ENCODE results near the gene CST11.
A peak's percentile ranks its signal among the peaks of the same experiment; 100 is the strongest.

Gene CST11

GRCh38 chr20:23453549-23454543, 1.2 kb upstream of the CST11 start:
- DNase-seq (ENCODE audit: low spot score) = no peak

DNA sequence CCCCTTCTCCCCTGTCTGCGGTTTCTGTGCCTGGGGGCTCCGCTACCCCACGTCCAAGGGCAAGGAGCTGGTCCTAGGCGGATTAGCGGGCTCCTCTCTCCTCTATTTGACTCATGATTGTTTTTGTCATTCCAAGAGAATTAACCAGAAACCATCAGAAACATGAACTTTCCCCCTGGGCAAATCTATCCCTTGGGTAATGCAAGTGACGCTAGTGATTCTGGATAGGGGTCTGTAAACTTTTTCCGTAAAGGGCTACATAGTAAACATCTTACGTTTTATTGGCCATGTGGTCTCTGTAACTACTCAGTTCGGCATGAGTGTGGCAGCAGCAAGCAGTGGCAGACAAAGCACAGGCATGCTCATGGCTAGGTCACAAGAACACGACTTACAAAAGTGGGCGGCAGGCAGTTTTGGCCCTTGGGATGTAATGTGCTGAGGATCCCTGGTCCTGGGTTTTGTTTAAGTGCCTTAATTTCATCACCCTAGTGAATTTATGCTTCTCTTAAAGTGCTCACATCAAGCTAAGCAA, 654 bp downstream of the CST11 start:
- no peak for DNase-seq (ENCODE audit: low spot score)

GRCh38 chr20:23450877-23451276, 1.8 kb downstream of the CST11 start:
- DNase-seq (ENCODE audit: low spot score) = no peak

GRCh38 chr20:23449421-23449820, 3.3 kb downstream of the CST11 start:
- no peak for DNase-seq (ENCODE audit: low spot score)

GRCh38 chr20:23448167-23448566, 4.5 kb downstream of the CST11 start:
- DNase-seq (ENCODE audit: low spot score) = no peak

- DNase-seq (ENCODE audit: low spot score) = peak; percentile 26
These were observed 6.2 kb downstream of the CST11 start for GRCh38 chr20:23446505-23446904.

DNA sequence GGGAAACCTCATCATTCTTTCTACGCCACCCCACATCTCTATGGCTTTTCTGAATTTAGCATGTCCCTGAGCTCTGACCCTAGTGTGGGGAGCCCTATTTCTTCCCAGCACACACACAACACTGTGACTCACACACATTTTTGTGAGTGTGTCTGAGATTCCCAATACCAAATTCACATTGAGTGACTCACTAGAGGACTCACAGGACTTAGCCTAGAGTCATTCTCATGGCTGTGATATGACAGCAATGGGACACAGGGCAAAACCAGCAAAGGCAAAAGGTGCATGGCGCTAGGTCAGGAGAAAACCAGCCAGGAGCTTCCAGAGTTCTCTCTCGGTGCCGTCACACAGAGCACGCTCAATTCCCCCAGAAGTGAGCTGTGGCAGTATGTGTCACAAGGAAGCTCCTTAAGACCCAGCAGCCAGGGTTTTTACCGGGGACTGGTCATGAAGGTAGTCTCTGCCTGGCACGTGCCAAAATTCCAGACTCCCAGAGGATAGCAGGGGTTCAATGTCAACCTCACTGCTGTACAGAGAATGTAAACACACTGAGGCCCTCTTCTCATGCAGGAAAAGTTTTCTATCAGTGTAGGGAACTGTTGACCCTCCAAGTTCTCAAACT, 7.0 kb downstream of the CST11 start:
- peak; percentile 75 for DNase-seq (ENCODE audit: low spot score)

- DNase-seq (ENCODE audit: low spot score) = no peak
These were observed 7.8 kb downstream of the CST11 start for GRCh38 chr20:23444859-23445258.

DNA sequence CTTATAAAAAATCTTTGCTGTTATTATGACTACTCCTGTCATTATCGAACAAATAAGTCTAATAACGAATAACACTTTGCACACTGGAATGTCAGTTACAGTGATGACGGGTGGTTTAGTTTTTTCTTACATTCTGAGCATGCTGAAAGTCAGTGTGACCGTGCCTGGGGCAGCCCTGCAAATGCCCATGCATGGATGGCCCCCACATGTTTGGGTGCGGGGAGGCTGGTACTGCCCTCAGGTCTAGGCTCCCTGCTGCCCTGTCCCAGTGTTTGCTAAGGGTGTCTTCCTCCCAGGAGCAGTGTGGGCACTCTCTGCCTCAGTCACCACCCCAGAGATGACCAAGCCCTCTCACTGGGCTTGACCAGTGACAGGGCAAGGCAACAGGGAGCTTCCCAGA, 10.2 kb downstream of the CST11 start:
- no peak for DNase-seq (ENCODE audit: low spot score)

DNA sequence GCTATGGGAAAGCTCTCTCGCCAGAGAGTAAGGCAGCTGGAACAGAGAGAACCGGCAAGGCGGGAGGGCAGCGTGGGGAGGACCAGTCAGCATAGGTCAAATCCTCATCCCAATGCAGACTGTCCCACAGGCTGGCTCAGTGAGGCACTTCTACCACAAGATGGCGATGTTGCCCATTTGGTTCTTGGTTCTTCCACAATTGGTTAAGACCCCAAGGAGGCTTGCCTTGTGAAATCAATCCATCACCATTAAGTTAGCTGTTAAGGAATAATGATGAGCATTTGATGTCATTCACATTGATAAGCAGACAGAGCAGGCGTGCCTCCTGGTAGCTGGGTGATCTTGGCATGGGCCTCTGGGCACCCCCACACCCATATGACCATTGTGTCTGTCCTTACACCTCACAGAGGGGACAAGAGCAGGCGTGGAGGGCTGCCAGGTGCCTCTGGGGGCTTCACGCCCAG, 10.8 kb downstream of the CST11 start:
- peak; percentile 81 for DNase-seq (ENCODE audit: low spot score)

DNA sequence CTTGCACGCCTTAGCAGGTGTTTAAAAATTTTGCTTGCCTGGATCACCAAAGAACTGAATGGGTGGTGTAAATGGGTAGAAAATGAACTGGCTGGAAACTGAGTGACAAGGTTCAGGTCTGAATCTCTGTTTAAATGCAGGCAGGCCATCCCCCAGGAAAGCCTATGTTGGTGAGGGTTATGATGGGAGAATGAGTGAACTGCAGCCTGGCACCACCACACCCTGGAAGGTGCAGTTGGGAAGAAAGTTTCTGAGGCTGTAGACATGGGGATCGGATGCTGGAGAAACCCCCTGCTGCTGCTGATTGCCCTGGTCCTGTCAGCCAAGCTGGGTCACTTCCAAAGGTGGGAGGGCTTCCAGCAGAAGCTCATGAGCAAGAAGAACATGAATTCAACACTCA, 12.7 kb downstream of the CST11 start:
- DNase-seq (ENCODE audit: low spot score) = no peak

GRCh38 chr20:23438661-23439060, 14.0 kb downstream of the CST11 start:
- no peak for DNase-seq (ENCODE audit: low spot score)

- DNase-seq (ENCODE audit: low spot score) = no peak
These were observed 15.4 kb downstream of the CST11 start for GRCh38 chr20:23437126-23437899.

DNA sequence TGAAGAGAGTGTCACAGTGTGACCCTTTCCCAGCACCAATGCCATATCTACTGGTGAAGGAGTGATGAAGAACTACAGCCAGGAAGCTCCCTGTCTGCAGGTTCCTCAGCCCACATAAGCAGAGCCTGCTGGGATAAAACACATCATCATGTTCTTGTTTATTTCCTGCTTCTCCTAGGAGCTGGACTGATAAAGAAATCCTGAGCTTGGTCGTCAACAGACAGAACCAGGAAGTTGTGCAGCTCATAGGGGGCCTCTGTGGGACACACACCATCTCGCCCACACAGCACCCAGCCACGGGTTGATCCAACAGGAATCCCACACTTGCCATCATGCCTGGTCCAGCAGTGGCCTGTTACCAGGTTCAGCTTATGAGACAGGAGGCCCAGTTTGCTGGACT, 16.0 kb downstream of the CST11 start:
- DNase-seq (ENCODE audit: low spot score) = no peak

GRCh38 chr20:23435626-23436539, 16.8 kb downstream of the CST11 start:
- DNase-seq (ENCODE audit: low spot score) = no peak

DNA sequence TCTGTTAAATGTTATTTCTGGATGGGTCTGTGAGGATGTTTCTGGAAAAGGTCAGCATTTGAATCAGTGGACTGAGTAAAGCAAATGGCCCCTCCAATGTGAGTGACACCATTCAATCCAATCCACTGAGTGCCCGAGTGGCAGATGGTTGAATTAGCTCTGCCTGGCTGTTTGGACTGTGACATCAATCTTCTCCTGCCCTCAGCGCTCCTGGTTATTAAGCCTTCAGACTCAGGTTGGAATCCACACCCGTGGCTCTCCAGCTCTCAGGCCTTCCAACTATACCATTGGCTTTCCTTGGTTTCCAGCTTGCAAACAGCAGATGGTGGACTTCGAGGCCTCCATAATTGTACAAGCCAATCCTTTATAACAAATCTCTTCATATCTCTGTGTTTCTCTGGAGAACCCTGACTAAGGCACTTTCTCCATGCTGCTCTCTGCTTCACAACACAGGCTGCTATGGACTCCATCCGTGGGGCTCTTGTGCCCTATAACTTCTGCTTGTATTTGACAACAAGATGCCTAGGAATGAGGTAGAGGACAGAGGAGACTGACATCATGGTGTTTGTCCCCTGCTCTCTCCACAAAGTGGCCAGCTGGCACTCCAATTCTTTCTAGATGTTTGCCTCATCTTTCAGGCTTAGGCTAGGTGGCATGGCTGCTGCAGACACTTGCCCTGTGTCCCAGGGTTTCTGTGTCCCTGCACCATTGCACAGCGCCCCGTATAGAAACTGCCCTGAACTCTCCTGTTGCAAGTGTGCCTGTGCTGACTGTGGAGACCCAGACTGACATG, 18.0 kb downstream of the CST11 start:
- no peak for DNase-seq (ENCODE audit: low spot score)

DNA sequence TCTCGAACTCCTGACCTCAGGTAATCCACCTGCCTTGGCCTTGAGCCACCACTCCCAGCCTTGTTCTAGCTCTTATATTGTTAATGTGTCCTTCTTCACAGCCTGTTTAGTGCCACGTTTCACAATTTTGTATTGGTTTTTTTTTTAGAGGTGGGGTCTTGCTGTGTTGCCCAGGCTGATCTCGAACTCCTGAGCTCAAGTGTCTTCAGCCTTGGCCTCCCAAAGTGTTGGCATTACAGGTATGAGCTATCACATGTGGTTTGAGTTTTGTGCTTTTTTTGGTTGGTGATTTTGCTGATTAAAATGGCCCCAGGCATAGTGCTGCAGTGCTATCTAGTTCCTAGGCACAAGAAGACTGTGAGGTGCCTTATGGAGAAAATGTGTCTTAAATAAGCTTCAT, 19.0 kb downstream of the CST11 start:
- DNase-seq (ENCODE audit: low spot score) = no peak

GRCh38 chr20:23425129-23425528, 27.5 kb downstream of the CST11 start:
- DNase-seq (ENCODE audit: low spot score) = no peak

DNA sequence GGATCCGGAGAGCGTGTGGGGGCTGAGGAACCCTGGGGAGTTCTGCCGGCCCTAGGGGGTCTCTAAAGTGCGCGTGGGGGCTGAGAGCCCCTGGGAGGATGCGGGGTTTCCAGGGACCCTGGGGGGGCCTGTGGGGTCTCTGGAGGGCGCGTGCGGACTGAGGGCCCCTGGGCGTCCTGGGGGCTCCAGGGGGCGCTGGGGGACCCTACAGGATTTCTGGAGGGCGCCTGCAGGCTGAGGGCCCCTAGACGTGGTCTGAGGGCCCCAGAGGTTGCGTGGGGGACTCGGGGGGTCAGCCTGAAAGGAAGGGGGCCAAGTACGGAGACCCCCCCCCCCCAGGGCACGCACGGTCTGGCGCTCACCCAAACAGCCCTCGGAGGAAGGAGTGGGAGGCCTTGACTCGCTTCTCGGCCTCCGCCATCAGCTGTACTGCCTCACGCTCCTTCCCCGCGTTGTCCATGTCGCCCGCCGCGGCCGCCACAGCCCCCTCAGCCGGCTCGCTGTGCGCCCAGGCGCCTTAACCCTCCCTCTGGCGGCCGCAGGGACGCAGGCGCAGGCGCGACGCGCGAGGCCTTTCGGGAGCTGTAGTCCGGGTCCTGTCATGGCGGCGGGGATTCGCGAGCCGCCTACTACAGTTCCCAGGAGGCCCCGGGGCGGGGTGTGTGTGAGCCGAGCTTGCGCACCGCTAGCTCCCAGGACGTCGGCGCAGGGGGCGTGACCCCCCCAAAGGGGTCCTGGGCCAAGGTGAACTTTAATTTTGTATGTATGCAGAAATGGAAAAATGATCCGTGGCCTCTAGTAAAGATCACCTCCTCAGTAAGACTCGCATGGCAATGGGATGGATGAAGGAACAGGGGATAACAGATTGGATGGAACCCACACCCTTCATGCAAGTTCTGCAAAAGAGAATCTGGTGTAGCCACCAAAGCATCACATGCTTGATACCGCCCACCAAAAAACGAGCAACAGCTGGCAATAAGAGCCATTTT, 31.4 kb downstream of the CST11 start, which contains the start of gene NAPB:
Gene NAPB (minus strand): TSS at position 546 of the 989 bp plus-strand sequence. CDS start 86 bp downstream, at position 460.
- peak; percentile 97 for DNase-seq (ENCODE audit: low spot score)
